ENCODE data around the gene FNDC3B.

GRCh38 chr3:172383306-172383796, 344.0 kb downstream of the FNDC3B start:
- TF ChIP-seq CTCF (IDR thresholded peaks at IDR 0.05): no peak
- TF ChIP-seq POLR2A (IDR thresholded peaks at IDR 0.05): no peak
- TF ChIP-seq POLR2AphosphoS5 (IDR thresholded peaks at IDR 0.05; ENCODE audit: insufficient read depth in 1 of 2, low read depth in 1 of 2): no peak

All from vagina (tissue), 2 donors.